ENCODE results near the gene RBM19.

Gene RBM19

GRCh38 chr12:113797535-113797868, 168.6 kb downstream of the RBM19 start:
- no peak overlapping the region for H3K4me3 ChIP-seq (IDR thresholded peaks at IDR 0.05; ENCODE audit: insufficient read depth, low read depth, low read length)
- H3K27ac ChIP-seq, result no peak overlapping the region
- no peaks in the 10 kb centered on the region for H3K79me2 ChIP-seq (ENCODE audit: insufficient read depth, low read depth)
- no peaks in the 10 kb centered on the region for H3K27me3 ChIP-seq (ENCODE audit: insufficient read depth, low read depth)
- H2AFZ ChIP-seq (ENCODE audit: low read depth), result no peak overlapping the region
- H3K4me1 ChIP-seq (ENCODE audit: low read depth, poor library complexity, severe bottlenecking), result no peaks in the 10 kb centered on the region
- H4K20me1 ChIP-seq (ENCODE audit: insufficient read depth), result no peaks in the 10 kb centered on the region
- H3K9ac ChIP-seq, result no peak overlapping the region
- no peak overlapping the region for H3K4me2 ChIP-seq
- H3K36me3 ChIP-seq (ENCODE audit: insufficient read depth), result no peaks in the 10 kb centered on the region
- no peak for TF ChIP-seq CTCF (conservative IDR thresholded peaks at IDR 0.05; ENCODE audit: low read depth, low read length)

- Histone ChIP-seq H4K20me1 (ENCODE audit: insufficient read depth) (no peaks in the 10 kb centered on the region), H3K4me1 (ENCODE audit: low read depth, poor library complexity, severe bottlenecking) (no peaks in the 10 kb centered on the region), H3K9ac (no peak overlapping the region), H2AFZ (ENCODE audit: low read depth) (no peak overlapping the region), H3K4me2 (no peak overlapping the region), H3K27ac (no peak overlapping the region), H3K27me3 (ENCODE audit: insufficient read depth, low read depth) (no peaks in the 10 kb centered on the region), H3K36me3 (ENCODE audit: insufficient read depth) (no peaks in the 10 kb centered on the region), H3K79me2 (ENCODE audit: insufficient read depth, low read depth) (no peaks in the 10 kb centered on the region), H3K4me3 (IDR thresholded peaks at IDR 0.05; ENCODE audit: insufficient read depth, low read depth, low read length) (no peak overlapping the region)
- no peak for TF ChIP-seq CTCF (conservative IDR thresholded peaks at IDR 0.05; ENCODE audit: low read depth, low read length)
Observed at GRCh38 chr12:113796852-113797534, 169.1 kb downstream of the RBM19 start.

- Histone ChIP-seq H4K20me1 (ENCODE audit: insufficient read depth) (no peaks in the 10 kb centered on the region), H3K4me2 (no peak overlapping the region), H3K27ac (no peak overlapping the region), H3K4me1 (ENCODE audit: low read depth, poor library complexity, severe bottlenecking) (no peaks in the 10 kb centered on the region), H3K27me3 (ENCODE audit: insufficient read depth, low read depth) (no peaks in the 10 kb centered on the region), H3K36me3 (ENCODE audit: insufficient read depth) (no peaks in the 10 kb centered on the region), H3K79me2 (ENCODE audit: insufficient read depth, low read depth) (no peaks in the 10 kb centered on the region), H3K9ac (no peak overlapping the region), H2AFZ (ENCODE audit: low read depth) (no peak overlapping the region), H3K4me3 (IDR thresholded peaks at IDR 0.05; ENCODE audit: insufficient read depth, low read depth, low read length) (no peak overlapping the region)
- no peak for TF ChIP-seq CTCF (conservative IDR thresholded peaks at IDR 0.05; ENCODE audit: low read depth, low read length)
Observed at GRCh38 chr12:113796066-113796827, 169.9 kb downstream of the RBM19 start.

- H3K36me3 ChIP-seq (ENCODE audit: insufficient read depth), result no peaks in the 10 kb centered on the region
Observed at GRCh38 chr12:113795445-113795844, 170.7 kb downstream of the RBM19 start.

More at GRCh38 chr12:113795445-113795844, 170.7 kb downstream of the RBM19 start:
- no peaks in the 10 kb centered on the region for H4K20me1 ChIP-seq (ENCODE audit: insufficient read depth)
- no peaks in the 10 kb centered on the region for H3K27me3 ChIP-seq (ENCODE audit: insufficient read depth, low read depth)
- H2AFZ ChIP-seq (ENCODE audit: low read depth), result no peak overlapping the region
- H3K9ac ChIP-seq, result no peak overlapping the region
- no peak overlapping the region for H3K4me2 ChIP-seq
- H3K4me3 ChIP-seq (IDR thresholded peaks at IDR 0.05; ENCODE audit: insufficient read depth, low read depth, low read length), result no peak overlapping the region
- no peak overlapping the region for H3K27ac ChIP-seq
- TF ChIP-seq CTCF (conservative IDR thresholded peaks at IDR 0.05; ENCODE audit: low read depth, low read length), result no peak
- H3K4me1 ChIP-seq (ENCODE audit: low read depth, poor library complexity, severe bottlenecking), result no peaks in the 10 kb centered on the region
- no peaks in the 10 kb centered on the region for H3K79me2 ChIP-seq (ENCODE audit: insufficient read depth, low read depth)
